Stimulated activated CD8-positive, alpha-beta memory T cell treated with anti-CD3 and anti-CD28 coated beads, Interleukin-15, amount 100 ng/mL, for 24 hours (primary cell): ENCODE measurements around the gene NES.

Experiments
- DNase-seq: peaks from one replicate; pipeline ENCODE4 v3.0.0-alpha.2; 2020; ENCODE audit warnings: low read depth

The NES gene

GRCh38 chr1:156618853-156619581 lies 58.2 kb downstream of the NES start, which contains the start of gene HAPLN2:
TSS of gene HAPLN2 (plus strand) at chr1:156619415. CDS start at chr1:156623491, 4,076 bp downstream.
- no peak for DNase-seq
